ENCODE results near the gene TET1. TPM values are rescaled to one million over a fixed set of nuclear protein-coding genes. Genes with fewer than 3 reads are reported as not detected.

The TET1 gene
- total and polyA plus RNA-seq, 2 experiments from 2014 or later = 37.2 to 90.5 TPM

DNA sequence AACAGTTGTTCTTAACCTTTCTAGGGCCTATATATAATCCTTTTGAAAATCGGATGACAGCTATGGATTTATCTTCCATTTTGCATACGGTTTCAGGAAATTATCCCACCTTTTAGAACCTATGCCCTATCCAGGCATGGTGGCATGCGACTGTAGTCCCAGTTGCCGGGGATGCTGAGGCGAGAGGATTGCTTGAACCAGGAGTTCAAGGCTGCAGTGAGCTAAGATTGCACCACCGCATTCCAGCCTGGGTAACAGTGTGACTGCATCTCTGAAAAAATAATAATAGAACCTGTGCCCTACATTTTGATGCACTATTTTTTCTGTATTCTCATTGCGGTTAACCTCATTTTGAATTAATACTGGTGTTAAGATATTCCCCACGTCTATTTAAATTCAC, 172.5 kb downstream of the TET1 start:
- DNase-seq (ENCODE audit: low spot score) = no peak
- H3K27me3 ChIP-seq (ENCODE audit: insufficient read depth) = no peaks in the 10 kb centered on the region
- H3F3A ChIP-seq (replicated peaks; ENCODE audit: low read depth) = peaks cover 26% of the 10 kb centered on the region
- Mint-ChIP-seq H3K36me3 (ENCODE audit: low read depth) (peaks cover 94% of the 10 kb centered on the region), H3K27me3 (ENCODE audit: insufficient read depth, low read depth, poor library complexity) (no peaks in the 10 kb centered on the region), H3K9me3 (no peaks in the 10 kb centered on the region), H3K27ac (no peak overlapping the region), H3K4me3 (no peak overlapping the region), H3K4me1 (no peaks in the 10 kb centered on the region)
- no peaks in the 10 kb centered on the region for H3K4me1 ChIP-seq (ENCODE audit: insufficient read depth)
- H3K79me2 ChIP-seq (replicated peaks; ENCODE audit: insufficient read depth) = peaks cover 88% of the 10 kb centered on the region
- H3K36me3 ChIP-seq (ENCODE audit: insufficient read depth) = peaks cover 81% of the 10 kb centered on the region
- TF ChIP-seq ZNF462 (CRISPR knock-in tag; IDR thresholded peaks at IDR 0.05) = no peak
- no peak for TF ChIP-seq JUNB (IDR thresholded peaks at IDR 0.05; ENCODE audit: unreplicated experiment)
- TF ChIP-seq CTCF (conservative IDR thresholded peaks at IDR 0.05; ENCODE audit: low read depth in 2 of 2) = no peak
- TF ChIP-seq STAT1 (IDR thresholded peaks at IDR 0.05; ENCODE audit: unreplicated experiment) = no peak
- TF ChIP-seq NANOG (IDR thresholded peaks at IDR 0.05; ENCODE audit: borderline replicate concordance) = no peak
- no peak for TF ChIP-seq EZH2 (IDR thresholded peaks at IDR 0.05; ENCODE audit: low read depth, unreplicated experiment)
- no peak for TF ChIP-seq ETS1 (IDR thresholded peaks at IDR 0.05)
- no peak for TF ChIP-seq EZH2phosphoT487 (IDR thresholded peaks at IDR 0.05; ENCODE audit: unreplicated experiment)
- H2AFZ ChIP-seq = no peak overlapping the region
- ATAC-seq = no peak
- peaks cover 64% of the 10 kb centered on the region for H4K20me1 ChIP-seq (replicated peaks; ENCODE audit: insufficient read depth)
- H3K4me3 ChIP-seq = no peak overlapping the region
- H3K4me2 ChIP-seq = no peak overlapping the region
- H3K27ac ChIP-seq (ENCODE audit: low read depth) = no peak overlapping the region
- H3K9me2 ChIP-seq (ENCODE audit: insufficient read depth) = no peaks in the 10 kb centered on the region

Measured in GM23338 (cell line).